NCI-H1930 (cell line): ENCODE results near the gene HPN.
"Not testable (repeated sequence)": the region's sequence is repeated elsewhere in the genome, so short reads cannot be mapped to it uniquely, and the experiment has no call there.

Experiments
- DNase-seq, 2 experiments: peaks; one replicate each; lab custom pipeline; 2025; lab: John Stamatoyannopoulos, UW

The HPN gene

GRCh38 chr19:35084509-35084762 lies 42.9 kb downstream of the HPN start:
- no peak for DNase-seq

GRCh38 chr19:35085947-35086346 lies 44.4 kb downstream of the HPN start:
- DNase-seq = no peak

- no peak for DNase-seq
These were observed 44.9 kb downstream of the HPN start for GRCh38 chr19:35086455-35086854.

- no peak for DNase-seq
These were observed 45.9 kb downstream of the HPN start for GRCh38 chr19:35087393-35087792.

- no peak for DNase-seq
These were observed 46.8 kb downstream of the HPN start for GRCh38 chr19:35088131-35088913.

GRCh38 chr19:35089554-35089953 lies 48.0 kb downstream of the HPN start:
- no peak for DNase-seq

GRCh38 chr19:35090160-35090505 lies 48.6 kb downstream of the HPN start:
- DNase-seq = no peak

- DNase-seq = peak; percentile 24 to 29
These were observed 49.1 kb downstream of the HPN start for GRCh38 chr19:35090506-35091214.

- no peak for DNase-seq
These were observed 51.9 kb downstream of the HPN start for GRCh38 chr19:35093430-35093829.

GRCh38 chr19:35093941-35094647 lies 52.6 kb downstream of the HPN start:
- DNase-seq = no peak

GRCh38 chr19:35094656-35095055 lies 53.1 kb downstream of the HPN start:
- no peak for DNase-seq

- no peak for DNase-seq
These were observed 54.3 kb downstream of the HPN start for GRCh38 chr19:35095667-35096368.

GRCh38 chr19:35098413-35099049 lies 57.0 kb downstream of the HPN start:
- DNase-seq = no peak

GRCh38 chr19:35099155-35099896 lies 57.8 kb downstream of the HPN start:
- DNase-seq = no peak

- DNase-seq = no peak
These were observed 58.4 kb downstream of the HPN start for GRCh38 chr19:35099897-35100275.

- no peak for DNase-seq
These were observed 59.3 kb downstream of the HPN start for GRCh38 chr19:35100588-35101533.

- not testable (repeated sequence) for DNase-seq
These were observed 60.4 kb downstream of the HPN start for GRCh38 chr19:35101949-35102348.

GRCh38 chr19:35103614-35104013 lies 62.1 kb downstream of the HPN start:
- not testable (repeated sequence) for DNase-seq

- DNase-seq = no peak
These were observed 62.8 kb downstream of the HPN start for GRCh38 chr19:35104361-35104760.

GRCh38 chr19:35105047-35105410 lies 63.5 kb downstream of the HPN start:
- no peak for DNase-seq
